Measurements from ENCODE around the gene BCOR.

BCOR gene

GRCh38 chrX:40074080-40074958 is 23.4 kb downstream of the BCOR start:
- no peak for TF ChIP-seq CTCF (conservative IDR thresholded peaks at IDR 0.05)
- TF ChIP-seq ZFX (IDR thresholded peaks at IDR 0.05), result no peak
- no peak overlapping the region for H3K27ac ChIP-seq

DNA sequence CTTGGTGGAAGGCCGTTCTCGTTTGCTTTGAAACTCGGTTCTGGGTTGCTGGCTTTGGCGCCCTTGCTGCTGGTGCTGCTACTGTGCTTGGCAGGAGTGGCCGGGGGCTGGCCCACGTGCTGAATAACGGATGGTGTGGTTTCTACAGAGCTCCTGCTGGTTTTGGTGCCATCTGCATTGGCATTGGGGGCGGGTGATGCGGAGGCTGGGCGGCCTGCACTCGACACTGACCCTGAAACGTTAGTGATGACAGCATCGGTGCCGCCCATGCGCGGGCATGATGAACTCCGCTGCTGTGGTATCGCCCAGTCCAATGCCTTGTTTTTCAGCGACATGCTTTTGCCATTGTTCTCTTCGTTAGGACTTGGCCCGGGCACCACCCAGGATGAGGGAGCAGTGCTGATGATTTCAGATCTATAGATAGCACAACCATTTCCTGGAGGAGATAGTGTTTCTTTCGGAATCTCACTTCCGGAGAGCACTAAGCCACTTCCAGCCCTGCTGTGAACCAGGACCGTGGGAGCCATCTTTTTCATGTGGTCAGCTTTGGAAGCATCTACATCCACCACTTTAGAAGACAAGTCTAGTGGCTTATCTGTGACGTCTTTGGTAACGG is 24.2 kb downstream of the BCOR start:
- TF ChIP-seq ZFX (IDR thresholded peaks at IDR 0.05), result no peak
- no peak for TF ChIP-seq CTCF (conservative IDR thresholded peaks at IDR 0.05)
- no peak overlapping the region for H3K27ac ChIP-seq

- TF ChIP-seq ZFX (IDR thresholded peaks at IDR 0.05) (no peak), CTCF (conservative IDR thresholded peaks at IDR 0.05) (no peak)
- H3K27ac ChIP-seq, result no peak overlapping the region
These were observed 25.5 kb downstream of the BCOR start for GRCh38 chrX:40072246-40072645.

GRCh38 chrX:40068048-40068447 is 29.7 kb downstream of the BCOR start:
- TF ChIP-seq ZFX (IDR thresholded peaks at IDR 0.05) (no peak), CTCF (conservative IDR thresholded peaks at IDR 0.05) (no peak)
- no peak overlapping the region for H3K27ac ChIP-seq

GRCh38 chrX:40066700-40067099 is 31.1 kb downstream of the BCOR start:
- no peak for TF ChIP-seq ZFX (IDR thresholded peaks at IDR 0.05)
- no peak for TF ChIP-seq CTCF (conservative IDR thresholded peaks at IDR 0.05)
- H3K27ac ChIP-seq, result no peak overlapping the region

- no peak for TF ChIP-seq ZFX (IDR thresholded peaks at IDR 0.05)
- TF ChIP-seq CTCF (conservative IDR thresholded peaks at IDR 0.05), result no peak
- H3K27ac ChIP-seq, result no peak overlapping the region
These were observed 32.3 kb downstream of the BCOR start for GRCh38 chrX:40065296-40066046.

Measured in C4-2B (cell line).